Activated CD4-positive, alpha-beta T cell treated with anti-CD3 and anti-CD28 coated beads, Interleukin-2, amount 50 U/mL, for 24 hours (primary cell): ENCODE results near the gene SVEP1.
"Not testable (repeated sequence)": the region's sequence is repeated elsewhere in the genome, so short reads cannot be mapped to it uniquely, and the experiment has no call there.

ENCODE experiments used
- DNase-seq, 2 donors: peaks; one replicate each; pipeline ENCODE4 v3.0.0-alpha.2; 2020; ENCODE audit warnings: low read depth in 1 of 2, low spot score in 1 of 2

SVEP1 gene

GRCh38 chr9:110383491-110383890 is 196.1 kb downstream of the SVEP1 start:
- DNase-seq, result no peak

GRCh38 chr9:110382731-110383130 is 196.8 kb downstream of the SVEP1 start:
- DNase-seq, result no peak

- no peak for DNase-seq
These were observed 208.0 kb downstream of the SVEP1 start for GRCh38 chr9:110371411-110372007.

- DNase-seq, result no peak
These were observed 209.2 kb downstream of the SVEP1 start for GRCh38 chr9:110370315-110370714.

- DNase-seq, result no peak
These were observed 215.1 kb downstream of the SVEP1 start for GRCh38 chr9:110364451-110364850.

- not testable (repeated sequence) for DNase-seq
These were observed 220.5 kb downstream of the SVEP1 start for GRCh38 chr9:110358992-110359391.

- DNase-seq, result no peak
These were observed 222.0 kb downstream of the SVEP1 start for GRCh38 chr9:110357505-110357904.

- DNase-seq, result no peak
These were observed 222.7 kb downstream of the SVEP1 start for GRCh38 chr9:110356639-110357395.

- DNase-seq, result no peak
These were observed 223.6 kb downstream of the SVEP1 start for GRCh38 chr9:110355911-110356310.

- DNase-seq, result no peak
These were observed 228.5 kb downstream of the SVEP1 start for GRCh38 chr9:110351009-110351467.

GRCh38 chr9:110346325-110346724 is 233.2 kb downstream of the SVEP1 start:
- DNase-seq, result no peak

- no peak for DNase-seq
These were observed 234.7 kb downstream of the SVEP1 start for GRCh38 chr9:110344821-110345220.

- no peak for DNase-seq
These were observed 236.0 kb downstream of the SVEP1 start for GRCh38 chr9:110343551-110343950.

GRCh38 chr9:110340306-110340705 is 239.2 kb downstream of the SVEP1 start:
- no peak for DNase-seq

GRCh38 chr9:110338143-110338542 is 241.4 kb downstream of the SVEP1 start:
- no peak for DNase-seq

- DNase-seq, result no peak
These were observed 241.8 kb downstream of the SVEP1 start, which contains the start of gene TXNDC8 for GRCh38 chr9:110337727-110338126. TSS of gene TXNDC8 (minus strand) at chr9:110337863.

GRCh38 chr9:110336363-110336762 is 243.2 kb downstream of the SVEP1 start:
- no peak for DNase-seq

GRCh38 chr9:110334871-110335270 is 244.7 kb downstream of the SVEP1 start:
- no peak for DNase-seq

- no peak for DNase-seq
These were observed 245.4 kb downstream of the SVEP1 start for GRCh38 chr9:110334183-110334582.

GRCh38 chr9:110332766-110333165 is 246.8 kb downstream of the SVEP1 start:
- no peak for DNase-seq

GRCh38 chr9:110330484-110331105 is 248.9 kb downstream of the SVEP1 start:
- DNase-seq, result no peak

GRCh38 chr9:110329639-110330230 is 249.8 kb downstream of the SVEP1 start:
- DNase-seq, result no peak
